ENCODE data around the gene PIF1.

- no peak for TF ChIP-seq POLR2A (IDR thresholded peaks at IDR 0.05)
- no peak for TF ChIP-seq CTCF (IDR thresholded peaks at IDR 0.05)
These were observed 42.7 kb downstream of the PIF1 start for GRCh38 chr15:64782751-64783150.

Data from vagina (tissue), 2 donors.